Activated CD4-positive, alpha-beta T cell treated with anti-CD3 and anti-CD28 coated beads for 4 hours (primary cell): ENCODE results near the gene TMEM258.
A peak's percentile ranks its signal among the peaks of the same experiment; 100 is the strongest.

Source experiments
- DNase-seq, 2 donors: peaks; one replicate each; pipeline ENCODE4 v3.0.0-alpha.2; 2020

TMEM258 gene

DNA sequence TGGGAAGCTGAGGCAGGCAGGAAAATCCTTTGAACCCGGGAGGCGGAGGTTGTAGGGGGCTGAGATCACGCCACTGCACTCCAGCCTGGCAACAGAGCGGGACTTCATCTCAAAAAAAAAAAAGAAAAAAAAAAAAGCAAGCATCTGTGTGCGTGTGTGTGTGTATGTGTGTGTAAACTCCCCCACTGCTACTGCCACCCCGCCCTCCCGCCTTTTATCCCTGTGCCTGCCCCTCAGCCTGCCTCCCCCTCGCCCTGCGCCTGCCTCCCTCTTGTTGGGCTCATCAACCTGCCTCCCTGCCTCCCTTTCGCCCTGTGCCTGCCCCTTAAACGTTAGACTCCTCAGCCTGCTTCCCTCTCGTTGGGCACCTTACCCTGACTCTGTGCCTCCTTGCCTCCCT is 18.0 kb downstream of the TMEM258 start:
- DNase-seq: no peak

DNA sequence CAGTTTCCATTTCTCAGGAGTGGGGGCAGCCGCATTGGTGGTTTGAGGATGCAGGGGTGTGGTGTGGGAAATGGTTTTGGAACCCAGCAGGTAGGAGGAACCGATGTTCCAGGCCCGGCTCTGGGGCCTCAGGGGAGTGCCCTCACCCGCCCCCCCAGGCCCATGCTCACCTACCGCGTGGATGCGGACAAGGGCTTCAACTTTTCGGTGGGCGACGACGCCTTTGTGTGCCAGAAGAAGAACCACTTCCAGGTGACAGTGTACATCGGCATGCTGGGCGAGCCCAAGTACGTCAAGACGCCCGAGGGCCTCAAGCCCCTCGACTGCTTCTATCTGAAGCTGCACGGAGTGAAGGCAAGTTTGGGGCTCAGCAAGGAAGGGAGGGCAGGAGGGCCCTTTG is 18.6 kb downstream of the TMEM258 start:
- DNase-seq: no peak

DNA sequence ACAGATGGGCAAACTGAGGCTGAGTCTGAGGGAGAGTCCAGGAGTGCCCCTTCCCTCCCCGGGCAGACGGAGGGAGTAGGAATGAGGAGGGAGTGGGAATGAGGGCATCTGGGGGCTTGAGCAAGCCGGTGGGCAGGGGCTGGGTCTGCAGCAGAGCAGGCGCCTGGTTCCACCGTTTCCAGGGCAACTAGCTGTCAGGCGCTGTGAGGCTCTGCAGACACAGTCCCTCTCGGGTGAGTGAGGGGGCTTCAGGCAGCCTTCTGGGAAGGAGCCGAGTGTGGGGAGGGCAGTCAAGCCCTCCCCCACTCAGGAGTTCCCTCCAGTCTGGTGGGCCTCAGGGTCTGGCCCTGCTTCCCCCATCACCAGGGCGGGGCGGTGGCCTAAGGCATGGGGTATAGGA is 19.0 kb downstream of the TMEM258 start:
- no peak for DNase-seq

DNA sequence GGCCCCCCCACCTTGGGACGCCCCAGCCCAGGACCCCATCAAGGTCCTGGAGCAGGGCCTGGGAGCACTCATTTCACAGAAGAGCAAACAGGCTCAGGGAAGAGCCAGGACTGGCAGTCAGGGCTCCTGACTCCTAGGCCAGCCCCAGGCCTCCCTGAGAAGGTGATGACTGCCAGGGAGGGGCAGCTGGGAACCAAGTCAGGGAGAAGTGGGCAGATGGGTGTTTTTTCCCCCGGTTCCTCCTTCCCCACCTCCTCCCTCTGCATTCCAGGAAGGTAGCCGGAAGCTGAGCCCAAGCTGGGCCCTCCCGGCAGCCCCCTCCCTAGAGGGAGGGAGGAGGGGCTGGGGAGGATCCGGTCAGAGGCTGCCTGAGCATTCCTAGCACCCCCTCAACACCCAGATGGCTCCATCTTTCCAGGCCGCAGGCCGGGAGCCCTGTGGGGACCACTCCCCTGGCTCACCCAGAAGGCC is 20.4 kb downstream of the TMEM258 start:
- DNase-seq: no peak

DNA sequence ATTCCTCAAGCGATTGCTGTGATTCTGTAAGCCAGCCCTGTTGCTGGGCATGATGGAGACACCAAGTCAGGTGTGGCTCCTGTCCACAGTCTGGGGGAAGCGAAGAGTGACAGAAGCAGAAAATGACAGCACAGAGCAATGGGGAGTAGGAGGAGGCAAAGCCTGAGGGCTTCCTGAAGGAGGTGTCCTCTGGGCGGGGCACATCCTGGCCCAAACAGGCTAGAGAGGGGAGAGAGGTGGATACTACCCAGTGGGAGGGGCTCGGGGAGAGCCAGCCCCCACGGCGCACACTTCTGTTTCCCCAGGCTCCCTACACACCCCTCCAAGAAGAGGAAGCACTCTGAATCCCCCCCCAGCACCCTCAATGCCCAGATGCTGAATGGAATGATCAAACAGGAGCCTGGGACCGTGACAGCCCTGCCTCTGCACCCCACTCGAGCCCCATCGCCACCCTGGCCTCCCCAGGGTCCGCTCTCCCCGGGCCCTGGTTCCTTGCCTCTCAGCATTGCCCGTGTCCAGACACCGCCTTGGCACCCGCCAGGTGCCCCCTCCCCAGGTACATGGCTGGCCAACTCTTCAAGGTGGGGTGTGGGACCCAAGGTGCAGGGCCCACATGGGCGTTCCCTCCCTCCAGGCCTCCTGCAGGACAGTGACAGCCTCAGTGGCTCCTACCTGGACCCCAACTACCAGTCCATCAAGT is 21.1 kb downstream of the TMEM258 start:
- no peak for DNase-seq

DNA sequence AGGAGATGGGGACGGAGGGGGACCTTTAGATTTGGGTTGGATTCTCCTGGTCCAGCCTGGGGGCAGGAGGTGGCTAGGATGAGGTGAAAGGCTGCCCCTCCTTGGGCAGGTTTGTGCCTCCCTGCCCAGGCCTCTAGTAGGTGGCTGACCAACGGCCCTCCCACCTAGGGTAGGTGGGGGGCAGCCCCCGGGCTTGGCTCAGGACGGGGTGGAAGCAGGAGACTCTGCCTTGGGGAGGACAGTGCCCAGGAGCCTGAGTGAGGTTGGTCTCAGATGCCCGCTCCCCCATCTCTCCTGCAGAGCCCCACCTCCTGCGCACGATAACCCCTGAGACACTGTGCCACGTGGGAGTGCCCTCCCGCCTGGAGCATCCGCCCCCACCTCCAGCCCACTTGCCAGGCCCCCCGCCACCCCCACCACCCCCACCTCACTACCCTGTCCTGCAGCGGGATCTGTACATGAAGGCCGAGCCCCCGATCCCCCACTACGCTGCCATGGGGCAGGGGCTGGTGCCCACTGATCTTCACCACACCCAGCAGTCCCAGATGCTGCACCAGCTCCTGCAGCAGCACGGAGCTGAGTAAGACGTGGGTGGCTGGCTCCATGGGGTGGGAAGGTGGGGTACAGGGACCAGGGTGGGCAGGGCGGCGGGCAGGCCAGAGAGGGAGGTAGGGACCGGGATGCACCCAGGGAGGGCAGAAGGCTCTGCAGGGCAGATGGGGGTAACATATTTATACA is 22.3 kb downstream of the TMEM258 start:
- no peak for DNase-seq

DNA sequence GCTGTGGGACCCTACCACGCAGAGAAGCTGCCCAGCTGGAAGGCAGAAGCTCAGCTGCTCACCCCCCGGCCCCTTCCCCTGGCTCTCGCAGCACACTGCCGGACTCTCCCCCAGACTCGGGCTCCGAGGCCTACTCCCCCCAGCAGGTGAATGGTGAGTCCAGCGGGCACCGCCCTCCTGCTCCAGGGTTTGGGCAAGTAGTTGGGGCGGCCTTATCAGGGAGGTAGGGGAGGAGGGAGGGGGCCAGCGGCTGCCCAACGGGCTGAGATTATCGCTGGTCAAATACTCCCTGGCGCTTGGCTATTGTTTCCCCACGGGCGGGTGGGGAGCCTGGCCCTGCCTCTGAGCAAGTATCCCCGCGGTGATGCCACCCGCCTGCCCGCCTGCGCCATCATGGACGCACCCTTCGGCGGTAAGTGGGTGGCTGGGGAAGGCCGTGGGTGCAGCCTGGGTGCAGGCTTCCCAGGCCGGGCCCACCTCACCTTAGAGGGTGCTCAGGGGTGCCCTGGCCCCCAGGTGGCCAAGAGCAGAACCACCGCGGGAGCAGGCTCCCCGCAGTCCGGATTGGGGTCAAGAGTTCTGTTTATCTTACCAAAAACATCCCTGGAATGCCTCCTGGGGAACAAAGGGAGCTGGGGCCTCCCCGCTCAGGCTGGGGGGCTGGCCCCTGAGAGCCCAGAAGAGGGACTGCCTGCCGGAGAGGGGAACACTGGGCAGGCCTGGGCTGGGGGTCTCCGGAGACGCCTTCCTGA is 23.1 kb downstream of the TMEM258 start:
- no peak for DNase-seq

DNA sequence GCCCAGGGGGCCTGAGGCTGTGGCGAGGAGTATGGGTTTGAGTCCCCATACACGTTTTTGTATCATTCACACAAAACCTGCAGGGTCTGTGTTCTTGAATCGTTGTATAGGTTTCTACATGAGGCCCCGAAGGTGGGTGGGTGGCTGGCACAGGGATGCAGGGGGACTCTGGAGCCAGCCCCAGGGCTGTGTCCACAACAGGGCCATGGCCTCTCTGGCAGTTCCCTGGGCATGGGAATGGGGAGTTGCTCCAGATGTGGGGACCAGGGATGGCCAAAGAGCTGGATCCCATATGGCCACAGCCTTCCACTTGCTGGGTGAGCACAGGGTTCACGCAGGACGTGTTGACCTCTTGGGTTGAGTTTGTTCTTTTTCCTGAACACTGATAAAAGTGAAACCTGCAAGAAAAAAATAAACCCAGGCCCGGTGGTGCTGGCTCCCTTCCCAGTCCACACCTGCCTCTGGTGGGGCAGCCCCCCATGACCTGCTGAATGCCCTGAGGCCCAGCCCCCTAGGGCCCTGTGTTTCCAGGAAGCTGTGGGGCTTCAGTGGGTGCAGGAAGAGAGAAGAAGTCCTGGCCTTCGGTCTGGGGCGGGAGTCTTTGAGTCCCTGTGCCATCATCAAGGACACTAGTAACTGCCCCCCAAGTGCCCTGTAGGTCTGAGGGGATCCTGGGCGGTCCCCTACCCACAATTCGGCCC is 23.9 kb downstream of the TMEM258 start:
- no peak for DNase-seq

DNA sequence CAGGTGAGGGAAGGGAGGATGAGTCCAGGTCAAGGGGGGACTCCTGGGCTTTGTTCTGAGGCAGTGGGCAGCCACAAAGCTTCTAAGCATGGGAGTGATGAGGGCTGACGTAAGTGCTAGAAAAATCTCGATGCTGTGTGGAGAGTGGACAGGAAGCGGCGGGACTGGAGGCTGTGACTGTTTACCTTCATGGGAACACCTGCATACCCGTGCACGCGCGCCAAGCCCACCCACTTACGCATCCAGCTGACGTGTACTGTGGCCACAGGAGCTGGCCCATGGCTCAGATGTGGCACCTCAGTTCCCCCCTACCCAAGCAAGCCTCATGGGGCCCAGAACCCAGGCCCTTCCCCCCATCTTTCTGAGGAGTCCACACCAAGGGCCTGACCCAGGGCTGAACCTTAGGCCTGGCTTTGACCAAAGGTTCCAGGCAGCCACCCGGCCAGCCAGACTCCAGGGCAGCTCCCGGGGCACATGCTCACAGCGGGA is 26.0 kb downstream of the TMEM258 start:
- no peak for DNase-seq

DNA sequence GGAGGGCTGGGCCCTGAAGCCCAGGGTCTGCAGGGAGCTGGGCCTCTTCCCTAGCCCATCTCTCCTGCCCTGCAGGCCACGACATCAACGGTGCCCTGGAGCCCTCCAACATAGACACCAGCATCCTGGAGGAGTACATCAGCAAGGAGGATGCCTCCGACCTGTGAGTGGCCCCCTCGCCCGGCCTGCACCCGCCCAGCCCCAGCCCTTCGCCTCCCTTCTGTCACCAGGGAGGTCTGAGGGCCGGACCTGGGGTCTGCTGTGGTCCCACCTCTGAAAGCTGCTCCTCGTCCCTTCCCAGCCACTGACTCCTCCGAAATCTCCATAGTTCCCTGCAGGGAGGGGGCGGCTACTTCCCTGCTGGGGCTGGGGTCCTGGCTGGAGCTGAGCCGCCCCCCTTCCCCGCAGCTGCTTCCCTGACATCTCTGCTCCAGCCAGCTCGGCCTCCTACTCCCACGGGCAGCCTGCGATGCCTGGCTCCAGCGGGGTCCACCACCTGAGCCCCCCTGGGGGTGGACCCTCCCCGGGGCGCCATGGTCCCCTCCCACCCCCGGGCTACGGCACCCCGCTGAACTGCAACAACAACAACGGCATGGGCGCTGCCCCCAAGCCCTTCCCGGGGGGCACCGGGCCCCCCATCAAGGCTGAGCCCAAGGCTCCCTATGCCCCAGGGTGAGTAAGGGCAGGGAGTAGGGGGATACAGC is 26.7 kb downstream of the TMEM258 start:
- no peak for DNase-seq

DNA sequence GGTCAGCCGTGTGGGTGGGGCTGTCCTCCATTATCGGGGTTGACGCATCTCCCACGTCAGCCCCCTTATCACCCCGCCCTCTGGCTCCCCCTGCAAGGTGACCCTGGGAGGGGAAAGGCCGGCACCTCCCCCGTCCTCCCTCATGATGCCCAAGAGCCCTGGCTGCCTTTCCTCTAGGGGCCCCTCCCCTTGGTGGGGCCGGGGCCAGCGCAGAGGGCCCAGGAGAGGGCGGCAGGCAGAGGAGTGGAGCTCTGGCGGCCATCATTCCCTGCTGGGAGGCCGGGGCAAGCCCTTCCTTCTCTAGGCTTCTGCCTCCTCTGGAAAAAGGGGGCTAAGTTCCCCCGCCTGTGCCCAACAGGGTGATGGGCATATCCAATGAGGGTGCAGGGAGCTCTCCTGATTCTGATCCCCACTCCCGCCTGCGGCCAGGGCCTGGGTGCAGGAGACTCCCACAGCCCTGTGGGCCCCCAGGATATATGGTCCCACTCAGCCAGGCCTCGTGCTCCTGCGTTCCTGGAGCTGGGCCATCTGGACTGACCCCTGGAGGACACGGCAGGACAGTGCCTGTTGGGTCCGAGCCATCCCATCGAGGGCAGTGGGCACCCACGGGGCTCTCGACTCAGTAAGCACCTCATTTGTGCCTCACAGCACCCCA is 27.7 kb downstream of the TMEM258 start:
- DNase-seq: no peak

DNA sequence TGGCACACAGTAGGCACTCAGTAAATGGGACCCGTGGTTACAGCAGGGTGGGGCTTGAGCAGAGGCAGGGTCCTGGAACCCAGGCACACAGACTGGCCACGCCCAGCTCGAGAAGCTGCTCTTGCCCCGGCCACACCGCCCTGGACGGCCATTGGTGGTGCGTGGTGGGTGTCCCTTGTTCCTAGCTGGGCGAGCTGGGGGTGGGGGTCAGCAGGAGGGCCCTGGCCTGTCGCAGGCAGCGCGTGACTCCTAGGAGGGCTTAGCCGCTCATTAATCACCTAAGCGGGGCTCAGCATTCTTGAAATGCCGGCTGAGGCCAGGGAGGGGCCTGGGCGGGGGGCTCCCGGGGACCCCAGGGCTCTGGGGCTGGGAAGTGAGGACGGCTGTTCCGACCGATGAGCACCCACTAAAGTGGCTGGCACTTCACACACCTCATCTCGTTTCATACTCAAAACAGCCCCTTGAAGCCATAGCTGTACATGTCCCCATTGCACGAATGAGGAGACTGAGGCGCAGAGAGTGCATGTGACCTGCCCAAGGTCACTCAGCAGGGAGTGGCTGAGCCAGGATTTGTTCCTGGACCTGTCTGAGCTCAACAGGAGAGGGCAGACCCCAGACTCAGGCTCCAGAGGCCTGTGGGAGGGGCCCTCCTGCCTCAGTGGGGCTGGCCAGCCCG is 28.3 kb downstream of the TMEM258 start:
- DNase-seq: no peak

DNA sequence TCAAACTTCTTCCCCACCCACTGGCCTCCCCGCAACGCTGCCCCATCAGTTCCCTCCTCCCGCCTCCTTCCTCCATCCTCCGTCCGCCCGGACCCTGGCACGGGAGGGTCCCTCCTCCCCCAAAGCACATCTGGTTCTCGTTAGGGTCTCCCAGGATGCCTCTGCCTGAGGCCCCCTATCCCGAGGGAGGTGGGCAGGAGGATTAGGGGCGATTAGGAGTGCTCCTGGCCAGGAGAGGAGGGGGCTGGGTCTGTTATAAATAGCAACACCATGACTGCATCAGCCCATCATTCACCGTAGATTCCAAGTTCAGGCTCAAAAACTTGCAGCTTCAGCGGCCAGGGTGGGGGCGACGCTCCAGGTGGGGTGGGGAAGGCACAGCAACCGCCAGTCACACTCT is 29.6 kb downstream of the TMEM258 start:
- DNase-seq: no peak

DNA sequence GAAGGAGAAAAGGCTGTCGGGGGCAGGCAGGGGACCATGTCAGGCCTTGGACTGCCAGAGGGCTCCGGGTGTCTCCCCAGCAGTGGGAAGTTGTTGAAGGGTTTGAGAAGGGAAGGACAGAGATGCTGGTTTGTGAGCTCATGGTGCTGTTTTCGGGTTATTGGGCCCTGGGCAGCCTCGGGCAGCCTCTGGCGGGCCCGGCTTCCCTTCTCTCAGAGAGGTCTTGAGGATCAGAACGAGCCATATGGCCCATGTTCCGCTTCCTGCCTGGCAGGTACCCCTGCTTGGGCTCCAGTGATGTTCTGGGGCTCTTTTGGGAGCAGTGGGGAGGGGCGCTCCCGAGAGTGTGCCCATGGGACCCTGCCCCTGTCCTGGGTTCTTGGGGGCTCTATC is 30.2 kb downstream of the TMEM258 start:
- DNase-seq: no peak

DNA sequence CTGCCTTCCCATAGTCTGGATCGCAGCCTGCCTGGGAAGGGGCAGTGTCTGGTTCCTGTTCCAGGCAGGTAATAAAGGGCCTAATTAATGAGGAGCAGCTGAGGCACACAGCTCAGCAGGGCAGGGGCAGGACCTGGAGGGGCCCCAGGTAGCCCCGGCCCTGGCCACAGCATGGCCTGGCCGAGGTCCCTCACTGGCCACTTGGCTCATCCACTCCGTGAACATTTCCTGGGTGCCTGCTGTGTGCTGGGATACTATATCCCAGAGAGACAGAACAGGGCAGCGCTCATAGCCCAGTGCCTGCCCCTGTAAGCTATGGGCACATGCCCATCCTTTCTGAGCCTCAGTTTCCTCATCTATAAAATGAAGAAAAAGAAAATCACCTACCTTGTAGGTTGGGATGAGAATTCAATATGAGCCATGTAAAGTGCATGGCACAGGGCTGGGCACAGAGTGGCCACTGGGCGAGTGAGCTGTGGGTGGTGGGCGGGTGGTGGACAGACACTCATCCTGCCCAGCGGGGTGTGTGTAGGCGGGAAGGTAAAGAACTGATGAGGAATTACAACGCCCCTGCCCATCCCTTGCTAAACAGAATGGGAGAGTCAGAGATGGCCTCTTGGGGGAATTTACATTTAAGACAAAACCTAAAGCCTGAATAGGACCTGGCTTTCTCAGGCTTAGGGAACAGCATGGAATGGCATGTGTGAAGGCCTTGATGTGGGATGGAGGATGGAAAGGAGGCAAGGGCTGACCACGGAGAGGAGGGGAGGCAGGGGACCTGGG is 30.8 kb downstream of the TMEM258 start:
- no peak for DNase-seq

DNA sequence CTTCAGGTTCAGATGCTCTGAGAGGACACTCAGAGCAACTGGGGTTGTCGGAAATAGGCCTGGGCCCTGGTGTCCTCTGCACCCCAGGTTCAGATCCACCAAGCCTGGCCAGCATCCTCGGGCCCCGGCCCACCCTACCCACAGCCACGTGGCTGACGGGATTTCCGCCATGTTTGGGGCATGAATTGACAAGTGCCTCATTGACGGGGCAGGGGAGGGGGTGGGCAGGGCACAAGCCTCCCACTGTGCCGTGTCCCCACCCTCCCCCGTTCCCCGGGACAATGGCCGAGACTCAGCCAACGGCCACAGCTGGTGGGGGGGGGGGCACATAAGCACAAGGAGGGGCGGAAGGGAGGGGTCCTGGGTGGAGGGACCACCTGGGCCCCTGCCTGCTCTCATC is 31.5 kb downstream of the TMEM258 start:
- no peak for DNase-seq

DNA sequence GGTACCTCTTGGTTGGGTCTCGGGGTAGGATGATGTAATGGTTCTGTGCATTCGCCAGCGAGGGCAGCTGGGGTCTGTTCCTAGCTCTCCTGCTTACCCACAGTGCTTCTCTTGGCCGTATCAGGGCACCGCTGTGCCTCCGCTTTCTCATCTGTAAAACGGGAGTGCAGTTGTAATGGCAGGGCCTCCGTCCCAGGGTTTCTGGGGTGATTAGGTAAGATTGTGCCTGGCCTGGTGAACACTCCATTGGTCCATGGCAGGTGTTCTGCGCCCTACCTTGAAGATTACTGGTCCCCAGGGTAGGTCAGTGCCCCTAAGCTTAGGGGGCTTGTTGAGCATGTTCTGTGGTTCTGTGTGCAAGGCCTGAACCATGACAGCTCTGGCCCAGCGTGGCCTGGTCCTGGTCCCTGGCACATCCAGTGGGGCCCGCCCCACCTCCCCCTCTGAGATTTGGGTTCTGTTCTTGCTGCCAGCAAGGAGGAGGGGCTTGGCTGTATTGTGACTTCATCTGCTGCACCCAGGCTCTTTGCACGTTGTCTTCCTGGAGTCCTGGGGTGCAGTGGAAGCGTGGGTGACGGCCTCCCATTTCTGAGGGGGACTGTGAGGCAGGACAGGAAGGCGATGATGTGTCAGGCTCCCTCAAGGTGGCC is 35.1 kb downstream of the TMEM258 start:
- no peak for DNase-seq

DNA sequence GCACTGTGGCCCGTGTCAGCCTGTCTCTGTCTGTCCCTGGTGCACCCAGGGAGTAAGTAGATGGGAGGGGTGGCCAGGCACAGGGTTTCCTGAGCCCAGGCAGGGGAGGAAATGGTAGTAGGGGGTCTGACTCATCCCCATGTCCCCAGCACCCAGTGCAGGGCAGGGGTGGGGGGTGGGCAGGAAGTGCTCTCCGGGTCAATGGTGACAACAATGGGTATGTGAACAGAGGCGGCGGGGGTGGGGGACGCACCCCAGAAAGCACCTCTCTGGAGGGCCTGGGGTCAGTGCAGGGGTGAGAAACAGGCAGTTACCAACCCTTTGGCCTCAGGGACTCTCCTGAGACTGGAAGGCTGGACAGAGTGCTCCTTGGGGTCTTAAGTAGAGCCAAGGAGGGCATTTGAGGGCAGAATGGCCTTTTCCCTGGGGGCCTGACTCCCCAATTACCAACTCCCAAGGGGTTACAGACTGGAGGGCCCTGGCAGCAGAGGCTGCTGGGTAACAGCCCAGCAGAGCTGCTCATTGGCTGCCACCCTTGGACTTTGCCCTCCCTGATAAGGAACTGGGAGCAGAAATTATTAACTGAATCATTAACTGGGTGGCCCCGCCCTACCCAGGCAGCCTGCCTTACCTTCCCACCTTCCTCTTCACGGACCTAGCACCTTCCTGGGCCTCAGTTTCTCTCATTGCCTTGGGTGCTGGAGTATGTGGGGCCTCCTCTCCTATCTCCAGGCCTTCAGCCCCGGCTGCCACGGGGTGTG is 35.8 kb downstream of the TMEM258 start:
- peak; percentile 21 to 31 for DNase-seq

DNA sequence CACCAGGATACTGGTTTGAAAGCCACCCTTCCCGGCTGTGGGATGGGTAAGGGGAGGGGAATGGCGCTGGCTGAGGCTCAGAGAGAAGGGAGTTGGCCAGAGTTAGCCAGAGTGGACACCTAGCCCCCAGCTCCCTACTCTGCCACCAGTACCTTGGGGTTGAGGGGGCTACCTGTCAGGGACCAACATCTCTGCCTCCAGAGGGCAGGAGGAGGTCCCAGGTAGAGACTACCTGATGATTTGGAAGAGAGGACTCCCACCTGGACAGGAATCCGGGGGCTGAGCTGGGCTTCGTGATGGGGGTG is 36.3 kb downstream of the TMEM258 start:
- DNase-seq: no peak
